ENCODE measurements around the gene FREM1.

FREM1 gene

DNA sequence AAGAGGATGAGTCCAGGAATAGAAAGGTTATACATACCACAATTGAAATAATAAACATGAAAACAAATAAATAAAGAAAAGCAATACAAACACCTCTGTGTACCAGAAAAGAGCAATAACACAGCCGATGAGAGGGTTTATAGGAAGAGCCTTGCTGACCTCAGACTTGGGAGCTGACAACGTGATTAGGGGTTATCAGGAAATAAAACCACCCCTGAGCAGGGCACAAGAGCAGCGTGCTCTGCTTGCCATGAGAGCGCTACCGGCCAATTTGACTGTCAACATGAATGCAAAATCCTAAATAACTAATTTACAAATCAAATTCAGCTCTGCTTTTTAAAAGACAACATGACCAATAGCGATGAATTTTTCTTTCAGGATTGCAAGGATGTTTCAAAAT lies 2.6 kb upstream of the FREM1 start:
- no peak for DNase-seq (ENCODE audit: low read depth in 2 of 2)

DNA sequence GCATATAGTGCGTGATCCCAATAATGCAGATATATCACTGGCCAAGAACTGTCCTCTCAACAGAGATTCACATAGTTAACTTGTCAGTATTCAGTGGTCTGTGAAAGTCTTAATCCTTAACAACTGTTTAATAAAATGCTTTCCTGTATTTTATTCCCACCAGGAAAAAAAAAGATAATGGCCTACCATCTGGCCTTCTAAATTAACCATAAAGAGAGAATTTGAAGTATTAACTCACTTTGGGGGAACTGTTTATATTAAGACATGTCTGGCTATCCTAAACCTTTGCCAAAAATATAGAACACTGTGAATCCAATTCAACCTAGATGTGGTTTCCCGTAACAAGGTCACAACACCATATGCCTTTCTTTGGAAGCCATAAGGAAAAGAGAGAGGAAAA lies 818 bp upstream of the FREM1 start:
- DNase-seq (ENCODE audit: low read depth in 2 of 2) = no peak

DNA sequence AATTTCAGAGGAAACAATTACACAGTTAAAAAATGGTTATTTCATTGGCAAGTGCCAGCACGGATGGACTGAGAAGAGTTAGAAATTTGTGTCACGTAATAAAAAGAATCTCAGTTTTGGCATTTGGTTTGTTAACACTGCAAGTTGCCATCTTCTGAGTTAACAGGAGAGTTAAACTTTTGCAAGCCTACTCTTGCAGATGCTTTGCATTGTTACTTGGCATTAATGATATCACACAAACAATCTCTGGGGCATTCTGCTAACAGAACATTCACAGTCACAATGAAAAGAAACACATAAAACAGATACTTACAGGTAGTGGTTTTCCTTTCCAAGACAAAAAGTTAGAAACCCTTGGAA lies 647 bp downstream of the FREM1 start:
- no peak for DNase-seq (ENCODE audit: low read depth in 2 of 2)

DNA sequence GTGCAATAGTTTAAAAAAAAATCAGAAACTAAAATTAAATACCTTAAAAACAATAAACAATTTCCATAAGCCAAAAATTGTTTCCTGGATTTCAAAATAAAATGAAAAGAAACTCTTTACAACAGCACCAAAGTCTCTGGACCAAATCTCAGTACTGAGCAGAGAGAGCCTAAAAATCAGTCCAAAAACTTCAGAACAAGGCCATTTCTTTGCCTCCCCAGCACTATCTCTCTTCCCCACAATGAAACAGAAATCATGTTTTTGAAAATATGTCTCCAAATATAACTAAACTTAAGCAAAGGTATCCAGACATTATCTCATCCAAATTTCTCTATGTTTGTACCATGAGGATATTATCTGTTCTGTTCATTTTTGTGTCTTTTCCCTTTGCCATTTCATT lies 1.0 kb downstream of the FREM1 start:
- DNase-seq (ENCODE audit: low read depth in 2 of 2) = no peak

DNA sequence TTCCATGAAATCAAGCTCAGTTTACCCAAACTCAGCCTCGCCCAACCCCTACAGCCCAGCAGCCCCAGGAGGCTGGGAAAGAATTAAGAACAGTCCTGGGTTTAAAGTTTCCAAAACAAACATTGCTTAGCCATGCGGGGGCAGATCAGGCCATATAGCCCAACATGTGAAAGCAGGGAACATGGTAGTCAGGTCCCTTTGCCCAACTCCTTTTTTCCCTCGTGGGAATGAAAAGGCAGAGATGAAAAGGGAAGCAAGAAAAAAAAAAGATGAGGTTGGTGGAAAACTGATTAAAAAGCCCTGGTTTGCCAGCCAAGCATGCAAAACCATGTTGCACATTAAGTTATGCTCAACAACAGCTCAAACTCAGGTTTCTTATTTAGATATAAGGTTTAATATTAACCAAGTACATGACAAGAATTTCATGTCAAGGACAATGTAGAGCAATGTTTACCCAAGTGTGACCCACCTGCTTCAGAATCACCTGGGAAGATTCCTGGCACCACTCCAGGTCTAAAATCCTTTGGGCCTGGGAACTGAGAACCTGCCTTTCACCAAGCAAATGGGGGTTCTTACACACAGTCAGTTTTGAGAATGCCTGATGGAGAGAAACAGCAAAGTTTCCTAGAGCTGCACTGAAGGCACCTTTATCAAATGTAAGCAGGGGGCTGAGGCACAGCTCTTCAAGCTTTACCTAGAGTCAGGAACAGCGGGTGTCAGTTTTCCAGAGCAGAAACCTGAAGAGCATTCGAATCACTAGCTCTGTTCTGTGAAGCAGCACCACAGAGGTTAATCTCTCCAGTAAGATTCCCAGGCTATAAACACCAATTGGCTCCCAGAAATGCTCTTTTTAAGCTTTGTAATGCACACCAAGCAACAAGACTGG lies 1.7 kb downstream of the FREM1 start:
- no peak for DNase-seq (ENCODE audit: low read depth in 2 of 2)

DNA sequence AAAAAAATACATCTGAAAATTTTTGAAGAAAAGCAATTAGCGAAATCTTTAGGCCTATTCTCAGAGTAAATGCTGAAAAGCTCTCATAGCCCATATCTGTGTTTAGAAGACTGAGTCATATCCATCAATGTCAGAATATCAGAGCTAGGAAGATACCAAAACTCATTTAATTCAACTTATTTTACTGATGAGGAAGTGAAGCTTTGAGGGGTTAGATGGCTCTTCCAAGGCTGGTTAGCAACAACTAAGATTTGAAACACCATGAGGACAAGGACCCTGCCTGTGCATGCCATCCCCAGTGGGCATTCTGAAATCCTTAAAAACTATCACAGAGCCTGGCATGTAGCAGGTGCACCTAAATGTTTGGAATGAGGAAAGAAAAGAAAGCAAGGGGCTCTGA lies 2.5 kb downstream of the FREM1 start:
- no peak for DNase-seq (ENCODE audit: low read depth in 2 of 2)

DNA sequence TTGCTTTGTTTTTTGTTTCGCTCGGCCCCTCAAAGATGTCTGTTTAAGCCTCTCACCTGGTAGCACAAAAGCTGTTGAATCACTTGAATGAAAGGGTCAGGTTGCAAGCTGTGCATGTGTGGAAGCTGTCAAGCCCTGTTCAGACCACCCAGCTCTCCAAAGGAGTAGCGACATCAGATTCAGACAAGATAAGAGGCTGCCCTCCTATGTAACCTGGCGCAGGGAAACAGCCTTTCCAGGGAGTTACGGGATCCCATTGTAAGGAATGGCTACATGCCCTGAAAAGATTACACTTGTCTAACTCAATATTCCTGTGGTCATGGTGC lies 2.9 kb downstream of the FREM1 start:
- DNase-seq (ENCODE audit: low read depth in 2 of 2) = no peak

DNA sequence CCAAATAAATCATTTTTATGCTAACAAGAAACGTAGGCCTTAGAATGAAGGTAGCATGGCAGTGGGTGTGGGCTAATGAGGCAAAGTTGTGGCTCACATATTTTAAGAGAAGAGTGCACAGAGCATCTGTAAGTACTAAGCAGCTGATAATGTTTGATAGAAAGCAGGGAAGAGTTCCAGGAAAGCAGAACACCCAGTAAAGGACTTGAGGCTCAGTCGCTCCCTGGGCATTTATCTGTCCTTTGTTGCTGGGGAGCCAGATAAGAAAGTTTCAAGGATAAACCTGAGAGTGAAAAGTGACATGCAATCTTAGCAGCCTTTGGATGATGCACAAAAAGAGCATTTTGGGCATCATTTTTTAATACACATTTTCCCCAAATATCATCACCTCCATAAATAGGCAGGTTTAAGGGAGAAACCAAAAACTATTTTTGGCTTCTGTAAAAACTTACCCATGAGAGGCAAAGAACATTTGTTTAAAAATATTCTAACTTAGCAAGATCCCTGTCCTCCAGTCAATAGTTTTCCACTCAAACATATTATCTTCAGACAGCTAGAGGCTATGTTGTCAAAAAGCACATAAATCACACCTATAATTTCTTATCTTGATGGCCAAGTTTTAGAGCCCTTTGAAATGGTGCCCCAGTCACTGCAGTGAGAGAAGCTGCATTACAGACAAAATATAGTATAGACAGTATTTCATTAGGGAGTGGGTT lies 3.4 kb downstream of the FREM1 start:
- no peak for DNase-seq (ENCODE audit: low read depth in 2 of 2)

DNA sequence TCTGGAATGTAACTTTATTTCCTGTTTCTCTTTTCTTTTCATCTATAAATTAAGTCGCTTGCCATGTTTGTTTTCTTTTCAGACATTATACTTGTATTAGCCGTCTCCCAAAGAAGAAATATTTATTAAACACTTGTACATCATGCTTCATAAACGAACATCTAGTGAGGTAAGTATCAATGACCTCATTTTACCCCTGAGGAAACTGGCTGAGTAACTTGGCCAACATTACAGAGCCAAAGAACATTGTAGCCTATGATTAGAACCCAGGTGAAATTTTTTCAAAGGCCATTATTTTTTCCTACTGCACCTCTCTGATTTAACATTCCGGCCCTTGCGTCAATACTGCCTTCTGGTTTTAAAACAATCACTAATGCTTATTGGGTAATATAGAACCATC lies 4.2 kb downstream of the FREM1 start:
- no peak for DNase-seq (ENCODE audit: low read depth in 2 of 2)

DNA sequence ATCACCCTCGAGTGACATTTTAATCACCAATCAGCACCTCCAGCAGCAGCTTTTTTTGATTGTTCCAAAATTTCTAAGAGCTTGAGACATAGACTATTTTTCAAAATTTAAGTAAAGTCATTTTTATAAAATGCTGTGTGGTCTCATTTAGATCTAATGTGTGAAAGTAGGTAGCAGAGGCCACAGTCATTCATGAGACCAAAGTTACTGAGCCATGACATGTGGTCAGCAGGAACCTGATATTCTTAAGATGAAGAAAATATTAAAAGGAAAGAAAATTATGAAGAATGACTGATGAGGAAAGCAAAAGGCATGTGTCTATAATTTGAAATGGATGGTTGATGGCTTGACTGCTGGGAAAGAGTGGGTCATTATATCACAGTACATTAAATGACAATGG lies 7.2 kb downstream of the FREM1 start:
- DNase-seq (ENCODE audit: low read depth in 2 of 2) = no peak

DNA sequence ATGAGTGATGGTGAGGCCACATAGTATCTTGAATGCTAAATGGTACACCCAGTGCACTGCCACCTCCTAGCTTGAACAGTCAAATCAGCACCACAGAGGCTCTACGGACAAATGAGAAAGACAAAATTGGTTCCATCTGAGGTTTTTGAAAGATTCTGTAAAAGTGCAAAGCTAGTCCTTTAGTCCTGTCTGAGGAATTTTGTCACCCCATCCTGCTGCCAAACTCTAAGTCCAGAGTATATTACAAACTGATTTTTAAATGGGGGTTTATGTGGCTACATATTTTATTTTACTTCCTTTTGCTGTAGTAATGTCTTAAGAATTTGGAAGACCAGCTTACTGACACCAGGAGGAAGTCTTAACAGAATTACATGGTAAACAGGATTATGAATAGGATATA lies 7.7 kb downstream of the FREM1 start:
- DNase-seq (ENCODE audit: low read depth in 2 of 2) = no peak

DNA sequence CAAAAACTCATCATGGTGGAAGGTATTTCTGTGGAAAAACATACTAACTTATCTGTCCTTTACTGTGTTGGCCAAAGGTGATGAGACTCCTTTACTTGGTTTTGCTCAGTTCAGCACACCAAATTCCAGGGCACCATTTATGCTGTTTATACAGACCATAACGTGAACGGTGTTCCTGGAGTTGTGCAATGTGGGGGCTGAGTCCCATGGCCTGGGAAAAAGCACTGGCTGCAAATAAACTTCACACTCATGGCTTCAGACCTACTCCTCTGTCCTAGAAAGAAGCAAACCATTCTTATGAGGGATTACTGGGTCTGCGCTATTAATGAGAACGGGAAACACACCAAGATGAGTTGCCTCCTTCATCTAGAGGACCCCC lies 10.4 kb downstream of the FREM1 start:
- no peak for DNase-seq (ENCODE audit: low read depth in 2 of 2)

DNA sequence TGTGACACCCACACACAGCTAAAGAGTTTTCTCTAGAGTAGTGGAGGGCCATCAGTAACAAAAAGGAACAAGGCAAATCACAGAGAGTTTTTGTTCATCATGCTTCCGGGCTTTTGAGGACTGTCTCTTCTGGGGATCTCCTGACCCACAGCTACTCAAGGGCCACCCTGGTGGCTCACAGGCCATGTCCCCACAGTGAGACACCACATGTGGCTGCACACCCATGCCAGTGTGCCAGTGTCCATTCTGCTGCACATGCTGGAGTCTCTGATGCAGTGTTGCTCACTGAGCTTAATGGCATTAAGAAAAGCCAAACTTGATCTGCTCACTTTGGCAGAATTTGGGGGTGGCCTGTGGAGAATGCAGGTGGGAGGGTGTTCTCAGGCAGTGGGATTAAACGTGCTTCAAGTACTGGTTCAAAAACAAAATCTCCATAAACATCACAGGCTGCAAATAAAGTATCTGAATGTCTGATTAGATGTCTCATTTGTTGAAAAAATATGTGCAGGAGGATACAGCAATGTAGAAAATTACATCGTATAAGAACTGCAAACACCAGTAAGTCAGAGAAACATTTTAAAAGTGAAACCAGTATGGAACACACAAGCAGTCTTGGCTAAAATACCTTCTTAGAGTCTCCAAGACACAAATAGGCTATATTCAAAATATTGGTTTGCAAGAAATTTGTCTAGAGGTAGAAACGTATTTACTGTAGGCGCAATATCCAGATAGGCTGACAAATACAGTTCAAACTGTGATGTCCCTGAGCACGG lies 11.0 kb downstream of the FREM1 start:
- no peak for DNase-seq (ENCODE audit: low read depth in 2 of 2)

DNA sequence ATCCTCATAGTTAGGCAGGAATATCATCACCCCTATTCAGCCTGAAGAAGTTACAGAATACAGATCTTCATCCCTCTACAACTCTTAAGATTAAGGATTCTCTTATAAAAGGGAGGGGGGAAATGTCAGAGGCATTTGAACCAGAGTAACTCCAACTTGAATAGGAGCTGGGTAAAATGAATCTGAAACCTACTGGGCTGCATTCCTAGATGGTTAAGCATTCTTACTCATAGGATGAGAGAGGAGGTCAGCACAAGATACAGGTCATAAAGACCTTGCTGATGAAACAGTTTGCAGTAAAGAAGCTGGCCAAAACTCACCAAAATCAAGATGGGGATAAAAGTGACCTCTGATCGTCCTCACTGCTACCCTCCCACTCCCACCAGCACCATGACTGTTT lies 14.4 kb downstream of the FREM1 start:
- DNase-seq (ENCODE audit: low read depth in 2 of 2) = no peak

DNA sequence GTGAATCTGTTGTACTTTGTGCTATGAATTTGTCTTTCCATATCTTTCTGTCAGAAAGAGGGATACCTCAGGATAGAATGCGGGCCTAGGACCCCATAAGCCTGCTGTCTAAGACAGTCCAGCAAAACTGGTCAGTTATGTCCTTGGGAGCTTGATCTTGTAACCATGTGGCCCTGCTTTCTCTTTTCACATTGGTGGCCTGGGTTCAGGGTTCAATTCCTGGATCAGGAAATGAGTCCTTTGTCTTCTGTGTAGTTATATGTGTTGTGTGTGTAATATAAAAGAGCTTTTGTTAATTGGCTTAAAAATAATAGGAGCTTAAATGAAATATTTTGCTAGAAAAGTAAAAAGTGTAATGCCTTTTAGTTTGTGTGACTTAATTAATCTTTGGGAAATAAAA lies 16.9 kb downstream of the FREM1 start:
- DNase-seq (ENCODE audit: low read depth in 2 of 2) = no peak

DNA sequence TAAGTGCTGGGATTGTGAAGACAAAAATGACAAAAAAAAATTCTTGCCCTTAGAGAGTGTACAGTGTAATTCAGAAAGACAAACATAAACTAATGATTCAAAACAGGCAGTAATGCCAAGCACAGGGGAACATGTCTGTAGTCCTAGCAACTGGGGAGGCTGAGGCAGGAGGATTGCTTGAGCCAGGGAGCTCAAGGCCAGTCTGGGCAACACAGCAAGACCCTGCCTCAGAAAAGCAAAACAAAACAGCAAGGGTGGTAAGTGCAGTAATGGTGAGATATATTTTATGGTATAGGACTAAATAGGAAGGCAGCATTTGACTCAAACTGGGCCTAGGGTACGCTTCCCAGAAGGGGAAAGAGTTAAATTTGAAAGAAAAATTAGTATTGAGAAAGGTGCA lies 18.9 kb downstream of the FREM1 start:
- no peak for DNase-seq (ENCODE audit: low read depth in 2 of 2)

DNA sequence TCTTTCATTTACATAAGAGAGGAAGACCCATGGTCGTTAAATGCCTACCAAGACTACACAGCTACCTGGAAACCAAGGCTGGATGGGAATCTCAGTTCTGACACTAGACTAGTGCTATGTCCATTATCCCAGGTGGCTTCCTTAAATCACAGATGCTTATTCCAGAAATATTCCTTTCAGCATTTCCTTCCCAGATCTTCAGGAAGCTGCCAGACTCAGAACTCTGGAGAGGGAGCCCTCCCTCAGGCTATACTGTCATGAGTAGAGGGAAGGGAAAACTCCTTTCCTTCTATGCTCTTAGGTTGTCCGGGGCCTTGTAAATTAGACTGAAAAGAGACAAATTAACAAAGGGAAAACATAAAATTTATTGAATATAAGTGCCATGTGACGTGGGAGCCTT lies 20.8 kb downstream of the FREM1 start:
- DNase-seq (ENCODE audit: low read depth in 2 of 2) = no peak

DNA sequence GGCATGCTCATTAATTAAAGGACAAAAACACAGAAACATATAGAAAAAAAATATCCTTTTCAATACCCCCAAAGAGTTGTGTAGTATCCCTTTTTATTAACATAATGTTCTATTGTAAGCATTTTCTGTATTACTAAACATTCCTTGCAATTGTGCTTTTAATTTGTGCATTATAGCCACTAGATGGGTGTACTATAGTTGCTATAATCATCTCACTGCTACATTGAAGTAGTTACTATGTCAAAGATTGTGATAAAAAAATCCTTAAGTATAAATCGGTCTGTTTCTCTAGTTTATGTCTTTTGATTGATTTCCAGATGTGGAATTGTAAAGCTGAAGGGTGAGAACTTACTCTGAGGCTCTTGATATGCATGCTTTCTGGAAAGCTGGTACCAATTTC lies 21.4 kb downstream of the FREM1 start:
- no peak for DNase-seq (ENCODE audit: low read depth in 2 of 2)

DNA sequence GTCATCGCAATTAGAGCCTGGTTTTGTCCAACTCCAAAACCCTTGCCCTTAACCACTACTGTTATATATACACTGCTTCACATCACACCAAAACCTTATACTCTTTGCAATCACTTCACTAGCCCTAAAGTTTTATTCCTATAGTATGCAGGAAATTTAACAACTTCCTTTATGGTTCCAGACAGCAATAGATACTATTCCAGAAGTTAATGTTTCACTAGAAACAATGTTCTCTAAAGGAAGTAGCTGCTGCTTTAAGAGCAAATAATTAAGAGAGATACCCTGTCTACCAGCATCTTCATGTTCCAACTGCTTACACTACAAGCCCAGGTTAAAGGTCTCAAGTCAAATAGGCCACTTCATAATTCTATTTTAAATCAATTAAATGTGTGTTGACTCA lies 22.0 kb downstream of the FREM1 start:
- DNase-seq (ENCODE audit: low read depth in 2 of 2) = no peak

DNA sequence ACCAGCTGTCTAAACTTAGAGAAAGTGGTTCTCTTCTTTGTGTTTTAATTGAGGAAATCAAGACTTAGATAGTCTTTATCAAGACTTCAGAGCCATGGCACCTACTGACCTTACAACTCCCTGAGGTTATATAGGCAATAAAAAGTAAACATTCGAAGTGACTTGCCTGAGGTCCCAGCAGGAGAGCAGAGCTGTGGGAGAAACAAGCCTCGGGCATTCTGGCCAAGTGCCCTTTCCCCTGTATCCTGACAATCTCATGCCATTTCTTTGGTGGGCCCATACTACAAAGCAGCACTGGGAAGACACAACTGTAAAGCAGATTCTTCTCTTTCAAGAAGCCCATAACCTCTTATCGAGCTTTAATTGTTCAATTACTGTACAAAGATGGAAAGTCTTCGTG lies 23.1 kb downstream of the FREM1 start:
- no peak for DNase-seq (ENCODE audit: low read depth in 2 of 2)

DNA sequence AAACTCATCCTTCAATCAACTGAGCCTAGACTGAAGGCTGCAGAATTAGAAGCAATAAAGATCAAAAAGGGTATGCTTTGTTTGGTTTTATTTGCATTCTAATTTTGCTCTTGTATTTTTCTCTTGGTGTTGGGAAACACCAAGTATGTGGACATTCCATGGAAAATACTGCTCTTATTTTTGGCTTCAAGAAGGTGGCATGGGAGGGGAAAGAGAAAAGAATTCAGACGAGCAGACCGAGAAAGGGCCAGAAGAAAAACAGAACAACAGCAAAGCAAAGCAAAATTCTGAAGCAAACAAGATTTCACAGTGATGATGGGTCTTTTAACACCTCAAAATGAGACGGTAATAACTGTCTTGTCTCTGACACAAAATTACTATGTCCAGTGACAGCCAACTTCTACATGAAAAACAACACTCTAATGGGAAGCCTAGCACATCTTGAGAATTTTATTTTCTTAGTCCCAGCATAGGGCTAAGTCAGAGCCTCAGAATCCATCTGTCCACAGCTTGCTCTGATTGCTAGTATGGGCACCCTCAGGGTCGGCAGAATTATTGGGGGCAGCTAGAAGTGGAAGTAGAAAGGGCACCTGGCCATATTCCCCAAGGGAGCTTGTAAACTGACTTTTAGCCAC lies 26.8 kb downstream of the FREM1 start:
- DNase-seq (ENCODE audit: low read depth in 2 of 2) = no peak

DNA sequence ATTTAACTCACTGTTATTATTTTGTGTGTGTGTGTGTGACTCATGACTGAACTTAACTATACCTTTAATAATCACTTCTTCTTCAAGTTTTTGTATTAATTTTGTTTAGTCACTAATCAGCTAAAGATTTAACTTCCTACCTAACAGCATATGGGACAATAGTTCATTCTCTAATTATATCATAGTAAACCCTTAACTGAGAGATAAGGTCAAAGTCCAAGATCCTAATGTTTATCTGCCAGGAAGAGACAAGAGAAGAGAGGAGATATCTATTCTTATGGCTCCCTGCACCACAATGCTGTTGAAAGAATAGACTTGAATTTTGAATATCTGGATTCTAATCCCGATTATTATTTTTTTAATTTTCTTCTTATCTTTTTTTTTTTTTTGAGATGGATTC lies 28.1 kb downstream of the FREM1 start:
- DNase-seq (ENCODE audit: low read depth in 2 of 2) = no peak

DNA sequence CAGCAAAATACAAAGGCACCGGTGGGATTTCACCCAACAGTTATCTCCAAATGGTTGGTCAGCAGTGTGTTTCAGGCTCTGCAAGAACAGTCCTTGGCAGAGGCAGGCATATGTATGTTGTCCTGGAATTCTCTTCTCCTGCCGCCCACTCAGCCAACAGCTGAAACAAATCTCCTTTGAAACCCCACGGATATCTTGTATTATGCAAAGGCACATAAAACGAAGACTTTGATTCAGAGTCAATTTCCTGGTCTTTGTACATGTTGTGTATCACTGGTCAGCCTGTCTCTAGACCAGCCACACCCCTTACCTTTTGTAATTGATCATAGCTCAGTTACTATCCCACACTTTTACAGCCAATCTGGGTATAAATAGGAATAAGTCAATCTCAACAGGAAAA lies 29.2 kb downstream of the FREM1 start:
- DNase-seq (ENCODE audit: low read depth in 2 of 2) = no peak
